ENCODE data around the gene HIBADH. TPM values are rescaled to one million over a fixed set of nuclear protein-coding genes. Genes with fewer than 3 reads are reported as not detected.

HIBADH gene
- total and polyA plus RNA-seq, 9 of the 15 experiments (the other 6 are each of a cell fraction or from before 2014, with no cell fraction given), result 10.7 to 67.8 (median 36.9) TPM

DNA sequence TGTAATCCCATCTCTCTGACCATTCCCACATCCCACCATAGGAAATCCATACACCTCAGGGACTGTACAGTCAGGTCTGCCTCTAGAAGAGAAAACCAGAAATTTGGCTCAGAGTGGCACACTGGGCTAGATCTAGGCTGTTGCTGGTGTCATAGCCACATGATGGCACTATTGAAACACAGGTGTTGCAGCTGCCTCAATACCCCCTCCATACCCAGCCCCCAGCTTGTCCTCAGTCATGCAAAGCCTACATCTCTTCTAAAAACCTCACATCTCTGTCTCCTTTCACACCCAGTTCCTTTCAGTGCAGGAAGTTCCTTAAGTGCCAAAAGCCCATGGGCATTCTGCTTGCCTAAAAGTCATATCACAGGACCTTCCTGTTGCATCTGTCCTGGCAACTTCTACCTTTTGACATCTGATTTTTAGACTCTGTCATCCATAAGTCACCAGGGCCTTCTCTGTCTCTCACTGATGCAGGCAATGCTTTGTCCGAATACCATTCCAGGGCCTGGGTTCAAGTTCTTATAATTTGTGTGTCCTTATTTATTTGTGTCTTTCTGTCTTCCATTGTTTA lies 27.0 kb upstream of the HIBADH start (continued):
- TF ChIP-seq, protein P1, sequence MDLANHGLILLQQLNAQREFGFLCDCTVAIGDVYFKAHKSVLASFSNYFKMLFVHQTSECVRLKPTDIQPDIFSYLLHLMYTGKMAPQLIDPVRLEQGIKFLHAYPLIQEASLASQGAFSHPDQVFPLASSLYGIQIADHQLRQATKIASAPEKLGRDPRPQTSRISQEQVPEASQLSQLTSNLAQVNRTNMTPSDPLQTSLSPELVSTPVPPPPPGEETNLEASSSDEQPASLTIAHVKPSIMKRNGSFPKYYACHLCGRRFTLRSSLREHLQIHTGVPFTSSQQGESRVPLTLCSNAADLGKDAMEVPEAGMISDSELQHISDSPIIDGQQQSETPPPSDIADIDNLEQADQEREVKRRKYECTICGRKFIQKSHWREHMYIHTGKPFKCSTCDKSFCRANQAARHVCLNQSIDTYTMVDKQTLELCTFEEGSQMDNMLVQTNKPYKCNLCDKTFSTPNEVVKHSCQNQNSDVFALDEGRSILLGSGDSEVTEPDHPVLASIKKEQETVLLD (IDR thresholded peaks at IDR 0.05), result no peak
- no peak for TF ChIP-seq ZNF707 (CRISPR knock-in tag; conservative IDR thresholded peaks at IDR 0.05)

- intact Hi-C loops (cut with micrococcal nuclease), result loop anchor here (1.0 to 2.0 kb wide), 3 partner anchors 85 to 332 kb away; no protein-coding TSS in a partner anchor
- H3K4me3 ChIP-seq, result no peak overlapping the region
- DNase-seq (ENCODE audit: extremely low read depth in 1 of 4, low spot score in 3 of 4) (no peak), ATAC-seq (no peak), FAIRE-seq (no peak)
- H3K9me1 ChIP-seq (ENCODE audit: control insufficient read depth, insufficient read depth, low read length), result no peaks in the 10 kb centered on the region
- ChIA-PET POLR2A (no interaction called here), CTCF (ENCODE audit: low intra/inter-chr PET ratio) (no interaction called here)
- H3K4me1 ChIP-seq (replicated peaks in 1 of 2; ENCODE audit: control insufficient read depth in 2 of 2, insufficient read depth in 2 of 2, low read length in 2 of 2), result no peaks in the 10 kb centered on the region; a peak in 1 of 5 replicates
- no peak overlapping the region for H3K27ac ChIP-seq (ENCODE audit: extremely low read depth, low read depth, low read length)
- WGBS (ENCODE audit: insufficient coverage, low coverage, missing lambda C conversion rate), result 18% methylated on average over 1 of the region's 1 CpG
- H3K36me3 ChIP-seq (ENCODE audit: control insufficient read depth, insufficient read depth, low read length), result no peaks in the 10 kb centered on the region
- H4K20me1 ChIP-seq (replicated peaks; ENCODE audit: control insufficient read depth, insufficient read depth, low read length), result no peaks in the 10 kb centered on the region
- H3K27me3 ChIP-seq (ENCODE audit: control insufficient read depth in 2 of 2, insufficient read depth in 2 of 2, low read length in 2 of 2), result no peaks in the 10 kb centered on the region
- H2AFZ ChIP-seq (ENCODE audit: low read depth, low read length), result no peak overlapping the region
- H3K9me3 ChIP-seq (replicated peaks; ENCODE audit: control insufficient read depth, insufficient read depth, low read depth, low read length), result no peaks in the 10 kb centered on the region
- no peak overlapping the region for H3K4me2 ChIP-seq (ENCODE audit: insufficient read depth, low read length)
- no peak overlapping the region for H3K9ac ChIP-seq (ENCODE audit: insufficient read depth in 1 of 2, low read depth in 2 of 2, low read length in 2 of 2)
- in situ Hi-C loops (cut with MboI), result no loop called here
- no peaks in the 10 kb centered on the region for H3K79me2 ChIP-seq (ENCODE audit: control insufficient read depth, insufficient read depth, low read length)
- no peak for TF ChIP-seq MYBL2 (IDR thresholded peaks at IDR 0.05; ENCODE audit: low read depth)
- TF ChIP-seq MYBL2 (CRISPR knock-in tag; IDR thresholded peaks at IDR 0.05; ENCODE audit: borderline replicate concordance), result no peak
- TF ChIP-seq MCM2 (IDR thresholded peaks at IDR 0.05; ENCODE audit: low read depth), result no peak
- no peak for TF ChIP-seq CREM (IDR thresholded peaks at IDR 0.05; ENCODE audit: low read depth)
- TF ChIP-seq BRD9 (IDR thresholded peaks at IDR 0.05; ENCODE audit: low read depth, partially characterized antibody), result no peak
- no peak for TF ChIP-seq ZNF311 (CRISPR knock-in tag; IDR thresholded peaks at IDR 0.05)
- TF ChIP-seq RB1 (IDR thresholded peaks at IDR 0.05; ENCODE audit: low read depth), result no peak
- TF ChIP-seq, protein P2, sequence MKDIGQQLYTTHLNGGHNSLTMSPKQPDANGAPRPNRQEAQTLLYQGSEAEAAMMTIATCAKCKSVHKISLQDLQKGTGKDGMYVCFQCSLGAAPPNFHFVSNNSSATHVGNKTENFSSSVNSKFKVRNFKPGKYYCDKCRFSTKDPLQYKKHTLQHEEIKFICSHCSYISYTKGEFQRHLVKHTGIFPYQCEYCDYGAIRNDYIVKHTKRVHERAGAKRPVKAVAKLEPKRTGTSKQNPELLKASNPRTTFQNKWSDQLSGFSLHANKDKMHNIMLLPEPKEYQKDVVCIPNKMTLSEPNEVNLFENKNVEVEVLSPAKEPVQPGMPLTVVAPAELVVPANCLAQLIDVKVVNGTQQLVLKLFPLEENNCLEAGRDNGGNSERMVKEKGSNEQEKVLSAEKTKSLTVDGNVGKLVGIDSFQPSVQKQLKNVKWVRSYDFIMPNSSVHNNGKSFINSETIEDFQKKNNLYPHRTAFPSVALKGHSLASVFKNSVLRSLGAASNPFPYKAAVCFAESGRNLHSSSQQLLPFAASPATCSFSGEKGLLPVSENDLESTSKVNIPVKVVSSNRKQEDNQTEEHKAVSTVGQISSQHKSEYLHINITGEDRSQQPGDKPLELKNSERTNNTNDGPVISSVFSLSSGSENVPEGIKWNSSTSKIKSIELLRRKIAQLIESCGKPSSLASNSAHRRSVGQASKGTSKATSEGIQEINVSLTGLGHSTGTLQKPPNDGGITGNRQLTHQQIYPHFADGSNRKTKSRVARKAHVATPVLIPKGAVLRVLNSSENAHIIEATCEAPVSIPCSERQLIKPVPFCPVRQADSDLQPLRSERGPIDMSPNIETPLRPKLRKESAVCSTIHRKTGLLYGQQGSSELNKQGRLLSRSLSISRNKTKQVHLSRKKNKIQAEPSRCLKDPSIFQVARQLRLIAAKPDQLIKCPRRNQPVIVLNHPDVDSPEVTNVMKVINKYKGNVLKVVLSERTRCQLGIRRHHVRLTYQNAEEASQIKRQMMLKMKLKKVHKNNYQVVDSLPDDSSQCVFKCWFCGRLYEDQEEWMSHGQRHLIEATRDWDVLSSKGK (CRISPR knock-in tag; IDR thresholded peaks at IDR 0.05), result no peak
- no TSS peak for BruUV-seq (replicated peaks)
Measured at GRCh38 chr7:27689150-27689549, 26.5 kb upstream of the HIBADH start.
